Measurements from ENCODE around the gene DAPL1. TPM values are rescaled to one million over a fixed set of nuclear protein-coding genes. Genes with fewer than 3 reads are reported as not detected.

DAPL1 gene
- total RNA-seq, 1 experiment from 2014 or later: not detected

GRCh38 chr2:158803506-158803905, 8.4 kb downstream of the DAPL1 start:
- no peak for DNase-seq (ENCODE audit: low read depth, low spot score)
- no peak for ATAC-seq
- Histone ChIP-seq H3K9me3 (ENCODE audit: control insufficient read depth, insufficient read depth, low read depth, low read length) (no peaks in the 10 kb centered on the region), H3K27me3 (ENCODE audit: control insufficient read depth, insufficient read depth, low read length) (peaks cover 21% of the 10 kb centered on the region), H3K4me1 (ENCODE audit: control insufficient read depth, insufficient read depth, low read length) (no peaks in the 10 kb centered on the region), H3K27ac (ENCODE audit: low read length) (no peak overlapping the region), H3K36me3 (ENCODE audit: control insufficient read depth, insufficient read depth, low read length) (no peaks in the 10 kb centered on the region), H3K4me3 (ENCODE audit: low read depth in 2 of 2, low read length in 2 of 2) (no peak overlapping the region)
- in situ Hi-C loops (cut with HindIII; ENCODE audit: low pct_unique_long_range_greater_than_20kb, low sequenced_read_pairs) (no loop called here), intact Hi-C loops (cut with micrococcal nuclease; ENCODE audit: unreplicated experiment) (no loop called here)
- ChIA-PET CTCF (no interaction called here), POLR2A (no interaction called here)
- no TSS peak for BruUV-seq (replicated peaks)
- TF ChIP-seq SIN3A (IDR thresholded peaks at IDR 0.05; ENCODE audit: borderline replicate concordance, insufficient read depth, low read depth, low read length): no peak
- TF ChIP-seq POLR2AphosphoS5 (IDR thresholded peaks at IDR 0.05; ENCODE audit: low read depth, low read length): no peak
- TF ChIP-seq CTCF (IDR thresholded peaks at IDR 0.05): no peak
- no peak for TF ChIP-seq TCF7L2 (IDR thresholded peaks at IDR 0.05; ENCODE audit: low read depth, low read length)
- TF ChIP-seq, protein P1, sequence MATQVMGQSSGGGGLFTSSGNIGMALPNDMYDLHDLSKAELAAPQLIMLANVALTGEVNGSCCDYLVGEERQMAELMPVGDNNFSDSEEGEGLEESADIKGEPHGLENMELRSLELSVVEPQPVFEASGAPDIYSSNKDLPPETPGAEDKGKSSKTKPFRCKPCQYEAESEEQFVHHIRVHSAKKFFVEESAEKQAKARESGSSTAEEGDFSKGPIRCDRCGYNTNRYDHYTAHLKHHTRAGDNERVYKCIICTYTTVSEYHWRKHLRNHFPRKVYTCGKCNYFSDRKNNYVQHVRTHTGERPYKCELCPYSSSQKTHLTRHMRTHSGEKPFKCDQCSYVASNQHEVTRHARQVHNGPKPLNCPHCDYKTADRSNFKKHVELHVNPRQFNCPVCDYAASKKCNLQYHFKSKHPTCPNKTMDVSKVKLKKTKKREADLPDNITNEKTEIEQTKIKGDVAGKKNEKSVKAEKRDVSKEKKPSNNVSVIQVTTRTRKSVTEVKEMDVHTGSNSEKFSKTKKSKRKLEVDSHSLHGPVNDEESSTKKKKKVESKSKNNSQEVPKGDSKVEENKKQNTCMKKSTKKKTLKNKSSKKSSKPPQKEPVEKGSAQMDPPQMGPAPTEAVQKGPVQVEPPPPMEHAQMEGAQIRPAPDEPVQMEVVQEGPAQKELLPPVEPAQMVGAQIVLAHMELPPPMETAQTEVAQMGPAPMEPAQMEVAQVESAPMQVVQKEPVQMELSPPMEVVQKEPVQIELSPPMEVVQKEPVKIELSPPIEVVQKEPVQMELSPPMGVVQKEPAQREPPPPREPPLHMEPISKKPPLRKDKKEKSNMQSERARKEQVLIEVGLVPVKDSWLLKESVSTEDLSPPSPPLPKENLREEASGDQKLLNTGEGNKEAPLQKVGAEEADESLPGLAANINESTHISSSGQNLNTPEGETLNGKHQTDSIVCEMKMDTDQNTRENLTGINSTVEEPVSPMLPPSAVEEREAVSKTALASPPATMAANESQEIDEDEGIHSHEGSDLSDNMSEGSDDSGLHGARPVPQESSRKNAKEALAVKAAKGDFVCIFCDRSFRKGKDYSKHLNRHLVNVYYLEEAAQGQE (IDR thresholded peaks at IDR 0.05; ENCODE audit: insufficient read depth in 1 of 2, low read depth in 2 of 2, low read length in 1 of 2): no peak

DNA sequence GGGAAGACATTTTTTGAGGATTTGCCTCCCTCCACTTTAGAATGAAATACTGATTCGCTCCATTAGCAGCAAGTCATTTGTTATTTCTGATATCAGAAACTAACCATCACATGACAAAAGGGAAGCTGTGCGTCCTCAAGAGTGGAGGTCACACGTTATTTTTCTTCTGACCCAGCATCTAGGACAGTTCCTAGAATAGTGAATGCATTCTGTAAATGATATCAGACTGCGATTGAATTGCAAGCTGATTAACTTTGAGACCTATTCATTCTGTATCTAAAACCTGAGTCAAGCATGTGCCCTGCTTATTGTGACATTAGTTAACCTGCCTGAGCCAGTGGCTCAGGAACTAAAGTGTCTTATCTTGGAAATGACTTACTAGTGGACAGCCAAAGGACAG, 10.1 kb downstream of the DAPL1 start:
- Histone ChIP-seq H3K27me3 (ENCODE audit: control insufficient read depth, insufficient read depth, low read length) (peaks cover 18% of the 10 kb centered on the region), H3K36me3 (ENCODE audit: control insufficient read depth, insufficient read depth, low read length) (no peaks in the 10 kb centered on the region), H3K27ac (ENCODE audit: low read length) (no peak overlapping the region), H3K4me3 (ENCODE audit: low read depth in 2 of 2, low read length in 2 of 2) (no peak overlapping the region), H3K4me1 (ENCODE audit: control insufficient read depth, insufficient read depth, low read length) (no peaks in the 10 kb centered on the region), H3K9me3 (ENCODE audit: control insufficient read depth, insufficient read depth, low read depth, low read length) (no peaks in the 10 kb centered on the region)
- CTCF ChIA-PET: no interaction called here
- no TSS peak for BruUV-seq (replicated peaks)
- ATAC-seq: no peak
- no peak for DNase-seq (ENCODE audit: low read depth, low spot score)
- in situ Hi-C loops (cut with HindIII; ENCODE audit: low pct_unique_long_range_greater_than_20kb, low sequenced_read_pairs): no loop called here
- POLR2A ChIA-PET: no interaction called here
- TF ChIP-seq TCF7L2 (IDR thresholded peaks at IDR 0.05; ENCODE audit: low read depth, low read length) (no peak), CTCF (IDR thresholded peaks at IDR 0.05) (no peak), POLR2AphosphoS5 (IDR thresholded peaks at IDR 0.05; ENCODE audit: low read depth, low read length) (no peak), SIN3A (IDR thresholded peaks at IDR 0.05; ENCODE audit: borderline replicate concordance, insufficient read depth, low read depth, low read length) (no peak)
- TF ChIP-seq, protein P1 (IDR thresholded peaks at IDR 0.05; ENCODE audit: insufficient read depth in 1 of 2, low read depth in 2 of 2, low read length in 1 of 2): no peak
- intact Hi-C loops (cut with micrococcal nuclease; ENCODE audit: unreplicated experiment): no loop called here

Measured in Panc1 (cell line).